Measurements from ENCODE around the gene CHCHD3.

Gene CHCHD3

GRCh38 chr7:132866551-132866950 lies 215.3 kb downstream of the CHCHD3 start:
- no peak for DNase-seq (ENCODE audit: low read depth)
- TF ChIP-seq CTCF (conservative IDR thresholded peaks at IDR 0.05; ENCODE audit: low read depth, low read length) = no peak
- H3K4me3 ChIP-seq (ENCODE audit: low read length) = no peak overlapping the region

- H3K4me3 ChIP-seq (ENCODE audit: low read length) = no peak overlapping the region
- no peak for DNase-seq (ENCODE audit: low read depth)
Observed at GRCh38 chr7:132866144-132866531, 215.8 kb downstream of the CHCHD3 start.

GRCh38 chr7:132865366-132866143 lies 216.3 kb downstream of the CHCHD3 start:
- TF ChIP-seq CTCF (conservative IDR thresholded peaks at IDR 0.05; ENCODE audit: low read depth, low read length) = no peak
- H3K4me3 ChIP-seq (ENCODE audit: low read length) = no peak overlapping the region
- DNase-seq (ENCODE audit: low read depth) = peak; percentile 11

More at GRCh38 chr7:132866144-132866531, 215.8 kb downstream of the CHCHD3 start:
- no peak for TF ChIP-seq CTCF (conservative IDR thresholded peaks at IDR 0.05; ENCODE audit: low read depth, low read length)

GRCh38 chr7:132861940-132862554 lies 219.8 kb downstream of the CHCHD3 start:
- no peak for DNase-seq (ENCODE audit: low read depth)
- no peak for TF ChIP-seq CTCF (conservative IDR thresholded peaks at IDR 0.05; ENCODE audit: low read depth, low read length)
- H3K4me3 ChIP-seq (ENCODE audit: low read length) = no peak overlapping the region

- no peak overlapping the region for H3K4me3 ChIP-seq (ENCODE audit: low read length)
- DNase-seq (ENCODE audit: low read depth) = no peak
- no peak for TF ChIP-seq CTCF (conservative IDR thresholded peaks at IDR 0.05; ENCODE audit: low read depth, low read length)
Observed at GRCh38 chr7:132861424-132861823, 220.5 kb downstream of the CHCHD3 start.

- no peak overlapping the region for H3K4me3 ChIP-seq (ENCODE audit: low read length)
- DNase-seq (ENCODE audit: low read depth) = no peak
- TF ChIP-seq CTCF (conservative IDR thresholded peaks at IDR 0.05; ENCODE audit: low read depth, low read length) = no peak
Observed at GRCh38 chr7:132859199-132859598, 222.7 kb downstream of the CHCHD3 start.

GRCh38 chr7:132858760-132859159 lies 223.1 kb downstream of the CHCHD3 start:
- H3K4me3 ChIP-seq (ENCODE audit: low read length) = no peak overlapping the region
- DNase-seq (ENCODE audit: low read depth) = no peak
- TF ChIP-seq CTCF (conservative IDR thresholded peaks at IDR 0.05; ENCODE audit: low read depth, low read length) = no peak
